AG04450 (cell line): ENCODE measurements around the gene XPR1. TPM values are rescaled to one million over a fixed set of nuclear protein-coding genes. Genes with fewer than 3 reads are reported as not detected.
"Not testable (repeated sequence)": the region's sequence is repeated elsewhere in the genome, so short reads cannot be mapped to it uniquely, and the experiment has no call there.

Experiments
- CTCF ChIA-PET: fragments of 300-600, 350-600 bp; formaldehyde crosslinking; extraction: SDS; loops from one replicate; lab custom pipeline; 2022; ENCODE audit warnings: antibody characterized with exemption, inconsistent platforms; lab: Charles Lee
- POLR2A ChIA-PET: fragments of 350-600 bp; formaldehyde crosslinking; extraction: SDS; loops from one replicate; lab custom pipeline; 2021; ENCODE audit warnings: antibody characterized with exemption, inconsistent platforms; lab: Yijun Ruan, JAX
- DNase-seq: peaks from one replicate; pipeline ENCODE4 v3.0.0-alpha.2; 2011; ENCODE audit warnings: low read depth, low spot score
- H3K27ac ChIP-seq: one replicate; pipeline ENCODE4 v1.5.1; 2012; ENCODE audit warnings: low read depth, low read length, control low read depth
- H3K27me3 ChIP-seq: one replicate; pipeline ENCODE4 v1.6.0; 2012; ENCODE audit warnings: low read length; ENCODE audit not compliant: control insufficient read depth, insufficient read depth
- H3K4me3 ChIP-seq: 2 replicates; pipeline ENCODE4 v1.5.1; 2011; ENCODE audit warnings: mild to moderate bottlenecking, low read depth, low read length, control low read depth
- H3K9me3 ChIP-seq: 2 replicates; pipeline ENCODE4 v1.5.1; 2012; ENCODE audit warnings: low read length; ENCODE audit not compliant: control insufficient read depth, insufficient read depth
- CTCF ChIP-seq: IDR thresholded peaks from 2 replicates; pipeline ENCODE4 v1.5.1; 2011; ENCODE audit warnings: low read depth, low read length, control low read depth, inconsistent platforms
- polyA plus RNA-seq: library from polyadenylated mRNA; depleted of rRNA; stranded (reverse); fragments of >200 nt; gene quantifications from 2 replicates; pipeline ENCODE4 v1.2.3, GENCODE V29; 2011

The XPR1 gene
- polyA plus RNA-seq, 1 experiment: 63.2 TPM

- no peak for DNase-seq
- no peaks in the 10 kb centered on the region for H3K27me3 ChIP-seq
- no peak for TF ChIP-seq CTCF
- no peak overlapping the region for H3K27ac ChIP-seq
- ChIA-PET CTCF (no interaction called here), POLR2A (no interaction called here)
- no peak overlapping the region for H3K4me3 ChIP-seq
- H3K9me3 ChIP-seq: no peaks in the 10 kb centered on the region
Observed at GRCh38 chr1:180851995-180852887, 220.4 kb downstream of the XPR1 start.

- POLR2A ChIA-PET: interaction anchor here (0.8 kb wide), 1 partner anchor 68 kb away, joined by 7 read pairs; no protein-coding TSS in a partner anchor
- Histone ChIP-seq H3K9me3 (no peaks in the 10 kb centered on the region), H3K27ac (no peak overlapping the region), H3K4me3 (no peak overlapping the region), H3K27me3 (no peaks in the 10 kb centered on the region)
- DNase-seq: no peak
- CTCF ChIA-PET: interaction anchor here (1.0 to 2.0 kb wide), 4 partner anchors 8 to 339 kb away, joined by 3 to 15 read pairs (median 4); no protein-coding TSS in a partner anchor
- no peak for TF ChIP-seq CTCF
Observed at GRCh38 chr1:180854001-180854400, 222.2 kb downstream of the XPR1 start.

GRCh38 chr1:180854456-180854855 lies 222.6 kb downstream of the XPR1 start:
- ChIA-PET CTCF (interaction anchor here (1.0 to 2.0 kb wide), 4 partner anchors 8 to 339 kb away, joined by 3 to 15 read pairs (median 4); no protein-coding TSS in a partner anchor), POLR2A (no interaction called here)
- Histone ChIP-seq H3K4me3 (no peak overlapping the region), H3K9me3 (no peaks in the 10 kb centered on the region), H3K27me3 (no peaks in the 10 kb centered on the region), H3K27ac (no peak overlapping the region)
- no peak for DNase-seq
- TF ChIP-seq CTCF: no peak

- POLR2A ChIA-PET, DNase-seq, CTCF ChIA-PET, H3K4me3 ChIP-seq, H3K9me3 ChIP-seq, H3K27me3 ChIP-seq, H3K27ac ChIP-seq: not testable (repeated sequence)
Observed at GRCh38 chr1:180857947-180858725, 226.3 kb downstream of the XPR1 start.

- POLR2A ChIA-PET: no interaction called here
Observed at GRCh38 chr1:180859306-180859705, 227.5 kb downstream of the XPR1 start.

More at GRCh38 chr1:180859306-180859705, 227.5 kb downstream of the XPR1 start:
- Histone ChIP-seq H3K27ac (no peak overlapping the region), H3K27me3 (no peaks in the 10 kb centered on the region), H3K4me3 (no peak overlapping the region), H3K9me3 (no peaks in the 10 kb centered on the region)
- CTCF ChIA-PET: interaction anchor here (6.1 to 7.4 kb wide), 2 partner anchors 324 to 342 kb away, joined by 93 to 131 read pairs; no protein-coding TSS in a partner anchor
- no peak for DNase-seq
- TF ChIP-seq CTCF: no peak
